Breast epithelium (tissue), 4 donors: ENCODE results near the gene GARS1. TPM values are rescaled to one million over a fixed set of nuclear protein-coding genes. Genes with fewer than 3 reads are reported as not detected.

Source experiments
- DNase-seq, 2 donors: peaks; one replicate each; pipeline ENCODE4 v3.0.0-alpha.2; 2019; ENCODE audit warnings: low spot score in 2 of 2
- H3K27ac ChIP-seq, 2 donors: fragments of 200-600 bp; sonication (generic) in 1 of 2; one replicate each; pipeline ENCODE4 v1.5.1; 2016 to 2019; ENCODE audit warnings: mild to moderate bottlenecking in 1 of 2
- H3K27me3 ChIP-seq, 2 donors: fragments of 200-600 bp; sonication (generic) in 1 of 2; one replicate each; pipeline versions ENCODE4 v1.5.1 to v1.6.0; 2017 to 2019; ENCODE audit warnings: control low read depth in 1 of 2, mild to moderate bottlenecking in 1 of 2
- H3K36me3 ChIP-seq: fragments of 200-600 bp; one replicate; pipeline ENCODE4 v1.5.1; 2019
- H3K4me1 ChIP-seq, 2 donors: fragments of 200-600 bp; sonication (generic); one replicate each; pipeline ENCODE4 v1.5.1; 2016 to 2019; ENCODE audit warnings: control low read depth in 1 of 2
- H3K4me3 ChIP-seq, 3 donors: fragments of 200-600 bp; sonication (generic); 1 replicate in 2 of 3; 2 replicates in 1 of 3; pipeline ENCODE4 v1.5.1; 2016 to 2019; ENCODE audit warnings: mild to moderate bottlenecking in 3 of 3, moderate library complexity in 2 of 3
- H3K9me3 ChIP-seq, 2 donors: fragments of 200-600 bp; sonication (generic) in 1 of 2; one replicate each; pipeline ENCODE4 v1.5.1; 2016 to 2019; ENCODE audit warnings: control low read depth in 1 of 2
- CTCF ChIP-seq, 3 donors: fragments of 450-650 bp; IDR thresholded peaks; one replicate each; pipeline ENCODE4 v1.5.1; 2016 to 2017; ENCODE audit warnings: antibody characterized with exemption in 3 of 3, mild to moderate bottlenecking in 3 of 3, moderate library complexity in 3 of 3
- POLR2A ChIP-seq: fragments of 450-650 bp; IDR thresholded peaks from one replicate; pipeline ENCODE4 v1.6.1; 2016; ENCODE audit warnings: antibody characterized with exemption, mild to moderate bottlenecking, moderate library complexity
- POLR2AphosphoS5 ChIP-seq, 3 donors: sonication (generic); formaldehyde crosslinking; IDR thresholded peaks; one replicate each; pipeline ENCODE4 v1.6.1; 2017; ENCODE audit warnings: antibody characterized with exemption in 3 of 3
- intact Hi-C: fragments of 100-400 bp; cut with DNase I; formaldehyde crosslinking; loops from one replicate; pipeline ENCODE4 v1.15.1; 2023; ENCODE audit warnings: low total_unique reads
- total RNA-seq, 3 donors: library from RNA; depleted of rRNA; stranded (reverse); fragments of >200 nt; gene quantifications; one replicate each; pipeline ENCODE4 v1.1.0, GENCODE V29; 2016

The GARS1 gene
- total RNA-seq, 3 donors from 2014 or later: 50.9 to 66.9 (median 56.8) TPM

GRCh38 chr7:30662431-30662939 lies 67.8 kb downstream of the GARS1 start:
- TF ChIP-seq POLR2A (no peak), POLR2AphosphoS5 (IDR thresholded peaks at IDR 0.05) (no peak), CTCF (IDR thresholded peaks at IDR 0.05) (no peak)
- no peaks in the 10 kb centered on the region for H3K27me3 ChIP-seq
- DNase-seq: no peak
- no peaks in the 10 kb centered on the region for H3K9me3 ChIP-seq
- no peaks in the 10 kb centered on the region for H3K4me1 ChIP-seq
- H3K4me3 ChIP-seq: no peak overlapping the region
- H3K36me3 ChIP-seq: no peaks in the 10 kb centered on the region
- no peak overlapping the region for H3K27ac ChIP-seq
- intact Hi-C loops: no loop called here

GRCh38 chr7:30663414-30663813 lies 68.7 kb downstream of the GARS1 start:
- no peak for DNase-seq
- H3K4me3 ChIP-seq: no peak overlapping the region
- H3K4me1 ChIP-seq: no peaks in the 10 kb centered on the region
- no peak overlapping the region for H3K27ac ChIP-seq
- no peaks in the 10 kb centered on the region for H3K9me3 ChIP-seq
- no peaks in the 10 kb centered on the region for H3K27me3 ChIP-seq
- TF ChIP-seq POLR2AphosphoS5 (IDR thresholded peaks at IDR 0.05) (no peak), POLR2A (no peak), CTCF (IDR thresholded peaks at IDR 0.05) (no peak)
- H3K36me3 ChIP-seq: no peaks in the 10 kb centered on the region
- intact Hi-C loops: no loop called here

- Histone ChIP-seq H3K4me3 (no peak overlapping the region), H3K4me1 (no peaks in the 10 kb centered on the region), H3K27ac (no peak overlapping the region), H3K9me3 (no peaks in the 10 kb centered on the region), H3K27me3 (no peaks in the 10 kb centered on the region), H3K36me3 (no peaks in the 10 kb centered on the region)
- DNase-seq: no peak
- intact Hi-C loops: loop anchor here (1.0 kb wide), 1 partner anchor 24 kb away; no protein-coding TSS in a partner anchor
- TF ChIP-seq POLR2A (no peak), CTCF (IDR thresholded peaks at IDR 0.05) (no peak), POLR2AphosphoS5 (IDR thresholded peaks at IDR 0.05) (no peak)
Observed at GRCh38 chr7:30664184-30664885, 69.7 kb downstream of the GARS1 start.

GRCh38 chr7:30665043-30665442 lies 70.4 kb downstream of the GARS1 start:
- no peaks in the 10 kb centered on the region for H3K4me1 ChIP-seq
- intact Hi-C loops: no loop called here
- TF ChIP-seq POLR2AphosphoS5 (IDR thresholded peaks at IDR 0.05) (no peak), CTCF (IDR thresholded peaks at IDR 0.05) (no peak), POLR2A (no peak)
- H3K4me3 ChIP-seq: no peak overlapping the region
- no peak overlapping the region for H3K27ac ChIP-seq
- no peaks in the 10 kb centered on the region for H3K36me3 ChIP-seq
- H3K27me3 ChIP-seq: no peaks in the 10 kb centered on the region
- no peak for DNase-seq
- H3K9me3 ChIP-seq: no peaks in the 10 kb centered on the region

GRCh38 chr7:30665449-30665848 lies 70.8 kb downstream of the GARS1 start:
- Histone ChIP-seq H3K27me3 (no peaks in the 10 kb centered on the region), H3K27ac (no peak overlapping the region), H3K36me3 (no peaks in the 10 kb centered on the region), H3K4me3 (no peak overlapping the region), H3K4me1 (no peaks in the 10 kb centered on the region), H3K9me3 (no peaks in the 10 kb centered on the region)
- no peak for DNase-seq
- intact Hi-C loops: no loop called here
- TF ChIP-seq POLR2AphosphoS5 (IDR thresholded peaks at IDR 0.05) (no peak), CTCF (IDR thresholded peaks at IDR 0.05) (no peak), POLR2A (no peak)
